ENCODE measurements around the gene RMND5B. TPM values are rescaled to one million over a fixed set of nuclear protein-coding genes. Genes with fewer than 3 reads are reported as not detected.

The RMND5B gene
- total RNA-seq, 1 experiment from 2014 or later = 24.1 TPM

DNA sequence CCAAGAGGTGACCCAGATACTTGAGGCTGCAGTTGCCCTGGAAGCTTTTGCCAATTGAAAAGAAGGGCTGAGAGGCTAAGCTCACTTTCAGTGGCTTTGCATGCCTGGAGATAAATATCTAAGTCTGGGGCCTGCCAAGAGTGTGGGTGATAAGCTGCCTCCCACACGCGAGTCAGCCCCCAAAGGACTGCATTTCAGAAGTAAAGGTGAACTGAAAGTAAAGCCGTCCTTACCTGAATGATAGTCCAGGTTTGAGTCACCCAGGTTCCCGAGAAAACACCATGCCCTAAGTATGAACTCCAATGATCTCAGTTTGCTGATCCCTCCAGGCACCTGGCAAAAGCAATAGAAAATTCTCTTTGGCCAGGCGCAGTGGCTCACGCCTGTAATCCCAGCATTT, 40.0 kb upstream of the RMND5B start:
- H3K9me2 ChIP-seq (ENCODE audit: insufficient read depth) = no peaks in the 10 kb centered on the region
- no peak for ATAC-seq
- H3K79me2 ChIP-seq (ENCODE audit: insufficient read depth, low read length) = no peaks in the 10 kb centered on the region
- no peak overlapping the region for H3K4me3 ChIP-seq (replicated peaks in 1 of 2; ENCODE audit: low read depth in 1 of 2, low read length in 2 of 2)
- no peak overlapping the region for H2AFZ ChIP-seq (ENCODE audit: low read depth, low read length, poor library complexity, severe bottlenecking)
- DNase-seq (ENCODE audit: low read depth, low spot score) = no peak
- no peak overlapping the region for H3K9ac ChIP-seq (ENCODE audit: low read length)
- ChIA-PET POLR2A (no interaction called here), RAD21 (ENCODE audit: low non-redundant PET in 1 of 2, low total read pairs in 2 of 2, uncharacterized antibody in 2 of 2, unreplicated experiment in 2 of 2) (no interaction called here), CTCF (interaction anchor here (3.8 kb wide), 1 partner anchor 15 kb away, joined by 18 read pairs; no protein-coding TSS in a partner anchor)
- H3K27ac ChIP-seq (ENCODE audit: low read depth, low read length) = no peak overlapping the region
- no peaks in the 10 kb centered on the region for H3K27me3 ChIP-seq (ENCODE audit: insufficient read depth, low read length)
- H4K20me1 ChIP-seq (ENCODE audit: insufficient read depth) = no peaks in the 10 kb centered on the region
- BruUV-seq (replicated peaks) = no TSS peak
- TF ChIP-seq EZH2phosphoT487 (IDR thresholded peaks at IDR 0.05; ENCODE audit: borderline replicate concordance) (no peak), CBX3 (IDR thresholded peaks at IDR 0.05; ENCODE audit: low read depth) (no peak), POLR2AphosphoS5 (IDR thresholded peaks at IDR 0.05; ENCODE audit: low read depth, low read length) (no peak), ZNF274 (IDR thresholded peaks at IDR 0.05; ENCODE audit: low read depth, low read length) (no peak), POLR2A (IDR thresholded peaks at IDR 0.05; ENCODE audit: borderline replicate concordance, extremely low read depth, insufficient read depth, insufficient read length) (no peak), RAD21 (IDR thresholded peaks at IDR 0.05; ENCODE audit: low read depth) (no peak), SIN3A (IDR thresholded peaks at IDR 0.05; ENCODE audit: low read depth) (no peak), SRF (IDR thresholded peaks at IDR 0.05; ENCODE audit: low read depth) (no peak), FOSL1 (IDR thresholded peaks at IDR 0.05; ENCODE audit: low read depth) (no peak), JUND (IDR thresholded peaks at IDR 0.05) (no peak), ELF1 (IDR thresholded peaks at IDR 0.05; ENCODE audit: borderline replicate concordance, low read depth) (no peak), EZH2 (IDR thresholded peaks at IDR 0.05) (no peak), TCF7L2 (IDR thresholded peaks at IDR 0.05; ENCODE audit: borderline replicate concordance, extremely low read depth, insufficient read depth, insufficient read length) (no peak)
- TF ChIP-seq, protein P1, sequence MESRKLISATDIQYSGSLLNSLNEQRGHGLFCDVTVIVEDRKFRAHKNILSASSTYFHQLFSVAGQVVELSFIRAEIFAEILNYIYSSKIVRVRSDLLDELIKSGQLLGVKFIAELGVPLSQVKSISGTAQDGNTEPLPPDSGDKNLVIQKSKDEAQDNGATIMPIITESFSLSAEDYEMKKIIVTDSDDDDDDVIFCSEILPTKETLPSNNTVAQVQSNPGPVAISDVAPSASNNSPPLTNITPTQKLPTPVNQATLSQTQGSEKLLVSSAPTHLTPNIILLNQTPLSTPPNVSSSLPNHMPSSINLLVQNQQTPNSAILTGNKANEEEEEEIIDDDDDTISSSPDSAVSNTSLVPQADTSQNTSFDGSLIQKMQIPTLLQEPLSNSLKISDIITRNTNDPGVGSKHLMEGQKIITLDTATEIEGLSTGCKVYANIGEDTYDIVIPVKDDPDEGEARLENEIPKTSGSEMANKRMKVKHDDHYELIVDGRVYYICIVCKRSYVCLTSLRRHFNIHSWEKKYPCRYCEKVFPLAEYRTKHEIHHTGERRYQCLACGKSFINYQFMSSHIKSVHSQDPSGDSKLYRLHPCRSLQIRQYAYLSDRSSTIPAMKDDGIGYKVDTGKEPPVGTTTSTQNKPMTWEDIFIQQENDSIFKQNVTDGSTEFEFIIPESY (IDR thresholded peaks at IDR 0.05; ENCODE audit: extremely low read depth, insufficient replicate concordance, low read length) = no peak
- TF ChIP-seq, protein P2, sequence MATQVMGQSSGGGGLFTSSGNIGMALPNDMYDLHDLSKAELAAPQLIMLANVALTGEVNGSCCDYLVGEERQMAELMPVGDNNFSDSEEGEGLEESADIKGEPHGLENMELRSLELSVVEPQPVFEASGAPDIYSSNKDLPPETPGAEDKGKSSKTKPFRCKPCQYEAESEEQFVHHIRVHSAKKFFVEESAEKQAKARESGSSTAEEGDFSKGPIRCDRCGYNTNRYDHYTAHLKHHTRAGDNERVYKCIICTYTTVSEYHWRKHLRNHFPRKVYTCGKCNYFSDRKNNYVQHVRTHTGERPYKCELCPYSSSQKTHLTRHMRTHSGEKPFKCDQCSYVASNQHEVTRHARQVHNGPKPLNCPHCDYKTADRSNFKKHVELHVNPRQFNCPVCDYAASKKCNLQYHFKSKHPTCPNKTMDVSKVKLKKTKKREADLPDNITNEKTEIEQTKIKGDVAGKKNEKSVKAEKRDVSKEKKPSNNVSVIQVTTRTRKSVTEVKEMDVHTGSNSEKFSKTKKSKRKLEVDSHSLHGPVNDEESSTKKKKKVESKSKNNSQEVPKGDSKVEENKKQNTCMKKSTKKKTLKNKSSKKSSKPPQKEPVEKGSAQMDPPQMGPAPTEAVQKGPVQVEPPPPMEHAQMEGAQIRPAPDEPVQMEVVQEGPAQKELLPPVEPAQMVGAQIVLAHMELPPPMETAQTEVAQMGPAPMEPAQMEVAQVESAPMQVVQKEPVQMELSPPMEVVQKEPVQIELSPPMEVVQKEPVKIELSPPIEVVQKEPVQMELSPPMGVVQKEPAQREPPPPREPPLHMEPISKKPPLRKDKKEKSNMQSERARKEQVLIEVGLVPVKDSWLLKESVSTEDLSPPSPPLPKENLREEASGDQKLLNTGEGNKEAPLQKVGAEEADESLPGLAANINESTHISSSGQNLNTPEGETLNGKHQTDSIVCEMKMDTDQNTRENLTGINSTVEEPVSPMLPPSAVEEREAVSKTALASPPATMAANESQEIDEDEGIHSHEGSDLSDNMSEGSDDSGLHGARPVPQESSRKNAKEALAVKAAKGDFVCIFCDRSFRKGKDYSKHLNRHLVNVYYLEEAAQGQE (IDR thresholded peaks at IDR 0.05; ENCODE audit: low read depth) = no peak
- TF ChIP-seq, protein P3, sequence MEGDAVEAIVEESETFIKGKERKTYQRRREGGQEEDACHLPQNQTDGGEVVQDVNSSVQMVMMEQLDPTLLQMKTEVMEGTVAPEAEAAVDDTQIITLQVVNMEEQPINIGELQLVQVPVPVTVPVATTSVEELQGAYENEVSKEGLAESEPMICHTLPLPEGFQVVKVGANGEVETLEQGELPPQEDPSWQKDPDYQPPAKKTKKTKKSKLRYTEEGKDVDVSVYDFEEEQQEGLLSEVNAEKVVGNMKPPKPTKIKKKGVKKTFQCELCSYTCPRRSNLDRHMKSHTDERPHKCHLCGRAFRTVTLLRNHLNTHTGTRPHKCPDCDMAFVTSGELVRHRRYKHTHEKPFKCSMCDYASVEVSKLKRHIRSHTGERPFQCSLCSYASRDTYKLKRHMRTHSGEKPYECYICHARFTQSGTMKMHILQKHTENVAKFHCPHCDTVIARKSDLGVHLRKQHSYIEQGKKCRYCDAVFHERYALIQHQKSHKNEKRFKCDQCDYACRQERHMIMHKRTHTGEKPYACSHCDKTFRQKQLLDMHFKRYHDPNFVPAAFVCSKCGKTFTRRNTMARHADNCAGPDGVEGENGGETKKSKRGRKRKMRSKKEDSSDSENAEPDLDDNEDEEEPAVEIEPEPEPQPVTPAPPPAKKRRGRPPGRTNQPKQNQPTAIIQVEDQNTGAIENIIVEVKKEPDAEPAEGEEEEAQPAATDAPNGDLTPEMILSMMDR (IDR thresholded peaks at IDR 0.05 in 2 of 3, conservative IDR thresholded peaks at IDR 0.05 in 1 of 3; ENCODE audit: borderline replicate concordance in 1 of 3, insufficient read depth in 1 of 3, low read depth in 2 of 3, low read length in 2 of 3) = no peak
- H3K4me2 ChIP-seq (ENCODE audit: low read length) = no peak overlapping the region
- no peaks in the 10 kb centered on the region for H3K9me3 ChIP-seq (ENCODE audit: control insufficient read depth in 1 of 2, insufficient read depth in 1 of 2, low read depth in 1 of 2, low read length in 2 of 2)
- H3K4me1 ChIP-seq (ENCODE audit: control insufficient read depth in 1 of 2, insufficient read depth in 2 of 2, low read length in 2 of 2) = no peaks in the 10 kb centered on the region
- no peaks in the 10 kb centered on the region for H3K36me3 ChIP-seq (ENCODE audit: control insufficient read depth in 1 of 2, insufficient read depth in 2 of 2, low read length in 2 of 2)
- intact Hi-C loops (cut with micrococcal nuclease) = no loop called here

Data from HCT116 (cell line).